ENCODE results near the gene CHRNA5. TPM values are rescaled to one million over a fixed set of nuclear protein-coding genes. Genes with fewer than 3 reads are reported as not detected.

CHRNA5 gene
- polyA plus RNA-seq, 1 experiment, result 1.1 TPM

DNA sequence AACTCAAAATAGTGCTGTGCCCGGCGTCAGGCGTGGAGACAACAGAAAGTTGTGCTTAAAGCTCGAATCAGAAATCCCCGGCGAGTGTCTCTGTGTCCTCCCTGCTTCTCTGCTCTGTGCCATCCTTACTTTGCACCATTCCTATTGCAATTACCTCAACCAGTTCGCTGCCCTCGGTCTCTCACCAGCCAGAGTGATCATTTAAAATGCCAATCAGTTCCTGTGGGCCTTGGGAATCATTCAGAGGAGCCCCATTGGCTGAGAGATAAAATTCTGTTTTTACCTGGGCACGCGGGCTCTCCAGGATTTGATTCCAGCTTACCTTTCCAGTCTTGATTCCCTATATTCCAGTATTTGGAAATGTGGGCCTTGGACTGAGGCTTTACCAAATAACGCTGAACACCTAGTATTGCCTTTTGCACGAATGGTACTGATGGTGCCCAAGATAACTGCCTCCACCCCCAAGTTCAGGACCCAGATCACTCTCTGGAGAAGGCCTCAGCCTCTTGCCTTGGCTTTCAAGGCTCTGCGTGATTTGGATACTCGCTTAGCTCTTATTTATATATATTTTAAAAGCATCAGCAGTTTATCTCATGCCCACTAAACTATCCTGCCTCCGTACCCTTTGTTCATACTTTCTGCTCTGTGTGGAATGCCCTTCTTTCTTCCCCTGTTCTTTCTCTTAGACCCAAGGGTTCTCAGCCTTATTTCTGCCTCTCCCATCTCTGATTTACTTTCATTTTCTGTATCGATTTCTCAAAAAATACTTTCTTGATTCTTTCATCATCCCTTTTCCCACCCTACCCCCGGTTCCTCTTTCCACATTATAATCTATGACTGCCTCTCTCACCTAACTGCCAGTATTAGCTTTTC, 24.2 kb upstream of the CHRNA5 start:
- TF ChIP-seq, protein P1, sequence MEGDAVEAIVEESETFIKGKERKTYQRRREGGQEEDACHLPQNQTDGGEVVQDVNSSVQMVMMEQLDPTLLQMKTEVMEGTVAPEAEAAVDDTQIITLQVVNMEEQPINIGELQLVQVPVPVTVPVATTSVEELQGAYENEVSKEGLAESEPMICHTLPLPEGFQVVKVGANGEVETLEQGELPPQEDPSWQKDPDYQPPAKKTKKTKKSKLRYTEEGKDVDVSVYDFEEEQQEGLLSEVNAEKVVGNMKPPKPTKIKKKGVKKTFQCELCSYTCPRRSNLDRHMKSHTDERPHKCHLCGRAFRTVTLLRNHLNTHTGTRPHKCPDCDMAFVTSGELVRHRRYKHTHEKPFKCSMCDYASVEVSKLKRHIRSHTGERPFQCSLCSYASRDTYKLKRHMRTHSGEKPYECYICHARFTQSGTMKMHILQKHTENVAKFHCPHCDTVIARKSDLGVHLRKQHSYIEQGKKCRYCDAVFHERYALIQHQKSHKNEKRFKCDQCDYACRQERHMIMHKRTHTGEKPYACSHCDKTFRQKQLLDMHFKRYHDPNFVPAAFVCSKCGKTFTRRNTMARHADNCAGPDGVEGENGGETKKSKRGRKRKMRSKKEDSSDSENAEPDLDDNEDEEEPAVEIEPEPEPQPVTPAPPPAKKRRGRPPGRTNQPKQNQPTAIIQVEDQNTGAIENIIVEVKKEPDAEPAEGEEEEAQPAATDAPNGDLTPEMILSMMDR (IDR thresholded peaks at IDR 0.05; ENCODE audit: insufficient read depth, low read depth, low read length), result no peak
- peaks cover 7% of the 10 kb centered on the region for H3K36me3 ChIP-seq (ENCODE audit: control insufficient read depth, insufficient read depth, low read length)
- DNase-seq (ENCODE audit: low read depth), result no peak
- H3K27me3 ChIP-seq (ENCODE audit: control insufficient read depth, insufficient read depth, low read length), result no peaks in the 10 kb centered on the region
- ChIA-PET POLR2A (interaction anchor here (0.6 kb wide), 2 partner anchors 8 to 26 kb away, joined by 3 to 5 read pairs; no protein-coding TSS in a partner anchor), CTCF (interaction anchor here (0.6 to 1.1 kb wide), 2 partner anchors 8 to 129 kb away, joined by 3 read pairs; no protein-coding TSS in a partner anchor)
- H3K4me3 ChIP-seq (ENCODE audit: low read depth, low read length), result peak overlapping the region; percentile 63

DNA sequence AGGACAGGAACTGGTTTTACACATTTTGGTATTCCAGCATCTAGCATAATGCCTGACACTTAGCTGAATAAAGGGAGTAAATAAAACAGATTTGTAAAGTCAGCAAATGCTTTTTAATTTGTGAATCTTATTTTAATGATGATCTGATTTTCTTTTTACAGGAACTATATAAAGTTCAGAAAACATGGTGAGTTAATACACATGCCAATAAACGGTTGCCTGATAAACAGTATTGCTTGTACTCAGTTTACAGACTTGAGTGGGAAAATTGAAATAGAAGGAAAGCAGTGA, 23.6 kb upstream of the CHRNA5 start:
- POLR2A ChIA-PET, result no interaction called here

DNA sequence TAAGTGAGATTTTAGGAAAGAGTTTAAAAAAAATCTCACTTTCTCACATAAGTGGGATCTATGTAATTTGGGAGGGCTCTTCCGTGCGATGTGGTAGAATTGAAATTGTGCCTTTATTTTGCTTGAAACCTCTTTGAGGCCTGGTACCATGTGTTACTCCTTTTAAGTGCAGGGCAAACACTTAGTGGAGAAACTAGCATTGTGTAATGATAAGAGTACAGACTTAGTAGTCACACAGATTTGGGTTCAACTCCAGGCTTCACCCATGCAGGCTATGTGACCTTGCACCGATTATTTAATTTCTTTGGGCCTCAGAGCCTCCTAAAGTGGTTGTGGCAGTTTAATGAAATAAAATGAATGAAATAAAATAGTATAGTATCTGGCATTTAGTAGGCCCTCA, 22.7 kb upstream of the CHRNA5 start:
- TF ChIP-seq, protein P1 (IDR thresholded peaks at IDR 0.05; ENCODE audit: insufficient read depth, low read depth, low read length), result no peak
- no peak for DNase-seq (ENCODE audit: low read depth)
- ChIA-PET CTCF (no interaction called here), POLR2A (no interaction called here)
- no peak overlapping the region for H3K4me3 ChIP-seq (ENCODE audit: low read depth, low read length)
- H3K27me3 ChIP-seq (ENCODE audit: control insufficient read depth, insufficient read depth, low read length), result no peaks in the 10 kb centered on the region
- peaks cover 8% of the 10 kb centered on the region for H3K36me3 ChIP-seq (ENCODE audit: control insufficient read depth, insufficient read depth, low read length)

More for the DNA sequence above, 23.6 kb upstream of the CHRNA5 start:
- CTCF ChIA-PET, result no interaction called here
- DNase-seq (ENCODE audit: low read depth), result no peak
- Histone ChIP-seq H3K4me3 (ENCODE audit: low read depth, low read length) (peak overlapping the region; percentile 63), H3K27me3 (ENCODE audit: control insufficient read depth, insufficient read depth, low read length) (no peaks in the 10 kb centered on the region), H3K36me3 (ENCODE audit: control insufficient read depth, insufficient read depth, low read length) (peaks cover 8% of the 10 kb centered on the region)
- TF ChIP-seq, protein P1 (IDR thresholded peaks at IDR 0.05; ENCODE audit: insufficient read depth, low read depth, low read length), result no peak

DNA sequence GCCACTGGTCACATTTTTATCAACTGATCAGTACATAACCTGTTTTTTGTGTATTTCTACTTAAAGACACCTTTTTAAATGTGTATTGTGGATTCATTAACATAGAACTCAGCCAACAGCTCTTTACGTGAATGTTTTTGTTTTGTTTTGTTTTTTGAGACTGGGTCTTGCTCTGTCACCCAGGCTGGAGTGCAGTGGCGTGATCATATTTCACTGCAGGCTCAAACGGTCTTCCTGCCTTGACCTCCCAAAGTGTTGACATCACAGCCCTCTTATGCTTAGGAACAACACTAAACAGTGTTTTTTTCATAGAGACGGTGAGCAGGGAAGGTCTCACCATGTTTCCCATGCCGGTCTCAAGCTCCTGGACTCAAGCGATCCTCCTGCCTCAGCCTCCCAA, 15.1 kb upstream of the CHRNA5 start:
- no peak overlapping the region for H3K4me3 ChIP-seq (ENCODE audit: low read depth, low read length)
- ChIA-PET POLR2A (interaction anchor here (1.2 kb wide), 1 partner anchor 10 kb away, joined by 5 read pairs; the partner anchor contains the start of gene PSMA4), CTCF (interaction anchor here (1.6 kb wide), 1 partner anchor 15 kb away, joined by 5 read pairs; the partner anchor contains the start of gene CHRNA5)
- H3K27me3 ChIP-seq (ENCODE audit: control insufficient read depth, insufficient read depth, low read length), result no peaks in the 10 kb centered on the region
- no peak for DNase-seq (ENCODE audit: low read depth)
- peaks cover 8% of the 10 kb centered on the region for H3K36me3 ChIP-seq (ENCODE audit: control insufficient read depth, insufficient read depth, low read length)
- TF ChIP-seq, protein P1 (IDR thresholded peaks at IDR 0.05; ENCODE audit: insufficient read depth, low read depth, low read length), result no peak

DNA sequence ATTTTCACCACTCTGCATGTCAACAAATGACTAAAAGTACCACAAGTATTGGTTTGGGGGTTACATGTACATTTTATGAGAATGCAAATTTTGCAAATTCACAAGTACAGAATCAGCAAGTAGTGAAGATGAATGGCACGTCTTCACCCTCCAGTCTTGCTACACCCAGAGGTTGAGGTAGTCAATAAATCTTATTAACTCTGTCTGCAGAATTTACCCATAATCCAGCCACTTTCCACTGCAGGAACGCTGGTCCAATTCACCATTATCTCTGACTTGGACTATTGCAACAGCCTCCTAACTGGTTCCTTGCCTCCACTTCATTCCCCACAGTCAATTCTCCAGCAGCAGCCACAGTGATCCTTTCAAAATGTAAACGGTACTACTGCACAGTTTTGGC, 14.5 kb upstream of the CHRNA5 start:
- POLR2A ChIA-PET, result no interaction called here
- H3K36me3 ChIP-seq (ENCODE audit: control insufficient read depth, insufficient read depth, low read length), result peaks cover 7% of the 10 kb centered on the region

More for the DNA sequence above, 14.5 kb upstream of the CHRNA5 start:
- no peak for DNase-seq (ENCODE audit: low read depth)
- Histone ChIP-seq H3K4me3 (ENCODE audit: low read depth, low read length) (no peak overlapping the region), H3K27me3 (ENCODE audit: control insufficient read depth, insufficient read depth, low read length) (no peaks in the 10 kb centered on the region)
- CTCF ChIA-PET, result interaction anchor here (1.6 kb wide), 1 partner anchor 14 kb away, joined by 5 read pairs; the partner anchor contains the start of gene CHRNA5
- TF ChIP-seq, protein P1 (IDR thresholded peaks at IDR 0.05; ENCODE audit: insufficient read depth, low read depth, low read length), result no peak
